H1 (cell line): ENCODE data around the gene GPC4. TPM values are rescaled to one million over a fixed set of nuclear protein-coding genes. Genes with fewer than 3 reads are reported as not detected.

Experiments used
- CTCF ChIA-PET: fragments of 300-600 bp; sonication (Branson Sonifier 250); formaldehyde crosslinking; loops from one replicate; lab custom pipeline; 2021; ENCODE audit not compliant: partially characterized antibody; lab: Charles Lee
- POLR2A ChIA-PET: fragments of 300-600 bp; sonication (Branson Sonifier 250); formaldehyde crosslinking; loops from one replicate; lab custom pipeline; 2021; ENCODE audit warnings: inconsistent platforms; ENCODE audit not compliant: partially characterized antibody; lab: Charles Lee
- DNase-seq, 2 experiments: peaks; one replicate each; pipeline versions ENCODE4 v3.0.0 to v3.0.0-alpha.2; 2010 to 2022; ENCODE audit warnings: low spot score in 2 of 2, low read depth in 1 of 2, mixed read lengths in 1 of 2
- FAIRE-seq: peaks from 2 replicates; lab custom pipeline; 2011; peaks lifted over from hg19 to GRCh38; lab: Jason Lieb, UNC
- H2AFZ ChIP-seq: 2 replicates; pipeline ENCODE4 v1.8.1; 2012; ENCODE audit warnings: low read length, inconsistent platforms
- H2AK5ac ChIP-seq: 2 replicates; pipeline ENCODE4 v1.6.1; 2013; ENCODE audit warnings: low read depth, low read length
- H2BK120ac ChIP-seq: replicated peaks from 2 replicates; pipeline ENCODE3; 2013; ENCODE audit warnings: low read depth, low read length, inconsistent platforms
- H2BK12ac ChIP-seq: 2 replicates; pipeline ENCODE4 v1.6.1; 2013; ENCODE audit warnings: low read depth, low read length
- H2BK15ac ChIP-seq: 2 replicates; pipeline ENCODE4 v1.6.1; 2013; ENCODE audit warnings: low read length
- H2BK20ac ChIP-seq: 2 replicates; pipeline ENCODE4 v1.6.1; 2013; ENCODE audit warnings: low read length
- H2BK5ac ChIP-seq: 2 replicates; pipeline ENCODE4 v1.6.1; 2013; ENCODE audit warnings: low read depth, low read length
- H3K14ac ChIP-seq: 2 replicates; pipeline ENCODE4 v1.6.1; 2013; ENCODE audit warnings: inconsistent platforms; ENCODE audit not compliant: insufficient read length
- H3K18ac ChIP-seq: 2 replicates; pipeline ENCODE4 v1.6.1; 2013; ENCODE audit warnings: low read length; ENCODE audit errors: extremely low read depth
- H3K23ac ChIP-seq: 2 replicates; pipeline ENCODE4 v1.6.1; 2013; ENCODE audit warnings: inconsistent platforms; ENCODE audit not compliant: insufficient read length
- H3K23me2 ChIP-seq: 2 replicates; pipeline ENCODE4 v1.6.1; 2013; ENCODE audit warnings: low read depth, low read length
- H3K27ac ChIP-seq: 2 replicates; pipeline ENCODE4 v1.6.1; 2011; ENCODE audit warnings: low read depth, low read length, inconsistent platforms
- H3K27me3 ChIP-seq, 4 experiments: replicated peaks in 1 of 4; 1 replicate in 1 of 4; 2 replicates in 3 of 4; pipeline versions ENCODE4 v1.6.1 to v1.8.1; 2011 to 2013; ENCODE audit warnings: low read length in 3 of 4, mild to moderate bottlenecking in 3 of 4, inconsistent platforms in 2 of 4, mixed read lengths in 2 of 4, moderate library complexity in 1 of 4; ENCODE audit not compliant: control insufficient read depth in 3 of 4, insufficient read depth in 3 of 4; ENCODE audit errors: extremely low read depth in 1 of 4
- H3K36me3 ChIP-seq, 4 experiments: 2 replicates each; pipeline versions ENCODE4 v1.6.1 to v1.8.1; 2011 to 2013; ENCODE audit warnings: mild to moderate bottlenecking in 4 of 4, low read length in 3 of 4, moderate library complexity in 2 of 4, control low read depth in 1 of 4, inconsistent platforms in 1 of 4; ENCODE audit not compliant: insufficient read depth in 4 of 4, control insufficient read depth in 2 of 4
- H3K4ac ChIP-seq: replicated peaks from 2 replicates; pipeline ENCODE3; 2013; ENCODE audit warnings: low read length, low read depth, mixed read lengths, inconsistent platforms; ENCODE audit not compliant: insufficient read length
- H3K4me1 ChIP-seq, 4 experiments: replicated peaks in 1 of 4; 1 replicate in 1 of 4; 2 replicates in 3 of 4; pipeline versions ENCODE4 v1.6.1 to v1.8.1; 2011 to 2013; ENCODE audit warnings: low read length in 3 of 4, inconsistent platforms in 2 of 4, mixed read lengths in 1 of 4; ENCODE audit not compliant: insufficient read depth in 4 of 4, control insufficient read depth in 3 of 4
- H3K4me2 ChIP-seq, 2 experiments: 2 replicates each; pipeline versions ENCODE4 v1.6.1 to v1.8.1; 2011 to 2013; ENCODE audit warnings: low read depth in 2 of 2, low read length in 2 of 2, control low read depth in 1 of 2, inconsistent platforms in 1 of 2, mild to moderate bottlenecking in 1 of 2; ENCODE audit not compliant: insufficient read depth in 1 of 2
- H3K4me3 ChIP-seq, 4 experiments: fragments of 200-600, 300-600 bp in 1 of 4; sonication (generic), shearing (Covaris generic), sonication (Bioruptor Twin) in 1 of 4; 2 replicates each; pipeline versions ENCODE4 v1.5.1 to v1.8.1; 2011 to 2016; ENCODE audit warnings: low read length in 4 of 4, low read depth in 3 of 4, control low read depth in 2 of 4, inconsistent platforms in 2 of 4, mild to moderate bottlenecking in 2 of 4, mixed read lengths in 1 of 4, moderate library complexity in 1 of 4; ENCODE audit not compliant: insufficient read depth in 2 of 4; ENCODE audit errors: extremely low read depth in 1 of 4
- H3K56ac ChIP-seq: replicated peaks from 2 replicates; pipeline ENCODE3; 2013; ENCODE audit warnings: low read depth, mild to moderate bottlenecking, mixed read lengths, low read length, inconsistent platforms; ENCODE audit not compliant: insufficient read length
- H3K79me1 ChIP-seq: 2 replicates; pipeline ENCODE4 v1.6.1; 2013; ENCODE audit warnings: low read depth, low read length, control low read depth
- H3K79me2 ChIP-seq, 2 experiments: 2 replicates each; pipeline versions ENCODE4 v1.6.1 to v1.8.1; 2012 to 2013; ENCODE audit warnings: low read length in 2 of 2, mild to moderate bottlenecking in 2 of 2, inconsistent platforms in 1 of 2; ENCODE audit not compliant: insufficient read depth in 2 of 2, control insufficient read depth in 1 of 2
- H3K9ac ChIP-seq, 4 experiments: replicated peaks in 1 of 4; 1 replicate in 1 of 4; 2 replicates in 3 of 4; pipeline versions ENCODE4 v1.6.1 to v1.8.1; 2011 to 2013; ENCODE audit warnings: low read depth in 3 of 4, low read length in 3 of 4, control low read depth in 2 of 4, mild to moderate bottlenecking in 2 of 4, moderate library complexity in 2 of 4, inconsistent platforms in 1 of 4; ENCODE audit errors: extremely low read depth in 1 of 4
- H3K9me3 ChIP-seq, 2 experiments: 2 replicates each; pipeline versions ENCODE4 v1.6.1 to v1.8.1; 2012 to 2013; ENCODE audit warnings: mild to moderate bottlenecking in 2 of 2, moderate library complexity in 2 of 2, control low read depth in 1 of 2, inconsistent platforms in 1 of 2, low read depth in 1 of 2, low read length in 1 of 2, mixed read lengths in 1 of 2; ENCODE audit not compliant: insufficient read depth in 2 of 2
- H4K20me1 ChIP-seq, 2 experiments: replicated peaks in 1 of 2; 2 replicates each; pipeline versions ENCODE3 to v1.8.1; 2011 to 2013; ENCODE audit warnings: inconsistent platforms in 2 of 2, low read length in 2 of 2, mild to moderate bottlenecking in 1 of 2; ENCODE audit not compliant: insufficient read depth in 2 of 2, control insufficient read depth in 1 of 2
- H4K5ac ChIP-seq: 2 replicates; pipeline ENCODE4 v1.6.1; 2013; ENCODE audit warnings: low read length, low read depth, mixed read lengths, inconsistent platforms; ENCODE audit not compliant: insufficient read length
- H4K8ac ChIP-seq: 2 replicates; pipeline ENCODE4 v1.8.0; 2013; ENCODE audit warnings: mild to moderate bottlenecking, moderate library complexity, low read length, inconsistent platforms; ENCODE audit not compliant: insufficient read depth; ENCODE audit errors: extremely low read depth
- H4K91ac ChIP-seq: replicated peaks from 2 replicates; pipeline ENCODE3; 2013; ENCODE audit warnings: low read length, mixed read lengths, inconsistent platforms; ENCODE audit not compliant: insufficient read length
- KDM5A ChIP-seq: fragments of 200-600 bp; IDR thresholded peaks from 2 replicates; pipeline ENCODE4 v1.7.1; 2012; ENCODE audit warnings: mild to moderate bottlenecking, low read length, inconsistent platforms, mixed read lengths
- POU5F1 ChIP-seq: IDR thresholded peaks from 2 replicates; pipeline ENCODE4 v1.6.1; 2011; ENCODE audit warnings: low read depth, mild to moderate bottlenecking, low read length, moderate library complexity
- WGBS, 2 experiments: shearing (Covaris generic) in 1 of 2; methylation state at CpG; one replicate each; pipeline versions ENCODE4 v1.1.6 to v1.1.7; 2013 to 2015; ENCODE audit warnings: low lambda C conversion rate in 2 of 2, mixed read lengths in 2 of 2, inconsistent platforms in 1 of 2, low coverage in 1 of 2, missing lambda C conversion rate in 1 of 2; ENCODE audit not compliant: insufficient replicate concordance in 2 of 2, insufficient coverage in 1 of 2, insufficient read length in 1 of 2; ENCODE audit errors: extremely low coverage in 1 of 2, missing lambda C conversion rate in 1 of 2; 5-methylcytosine and 5-hydroxymethylcytosine counted together
- polyA plus RNA-seq, 7 experiments: library from polyadenylated mRNA; depleted of rRNA in 3 of 7; stranded (reverse) in 5 of 7; unstranded in 2 of 7; fragments of >200 nt in 5 of 7; fragments of 200-250 nt in 2 of 7; gene quantifications; 1 replicate in 5 of 7; 2 replicates in 1 of 7; 4 replicates in 1 of 7; pipeline versions ENCODE4 v1.2.1 to v1.2.3, GENCODE V29; 2011 to 2013; ENCODE audit warnings: missing spikeins in 2 of 7, mixed read lengths in 2 of 7
- total RNA-seq: library from RNA; stranded (reverse); fragmentation: NEBNext Ultra II Directional; extraction: Animal tissue kit (Norgen Biotek cat#: 25700); gene quantifications from 2 replicates; pipeline ENCODE4 v1.2.1, GENCODE V29; 2021

GPC4 gene
- total and polyA plus RNA-seq, 2 of the 8 experiments (the other 6 are each of a cell fraction or from before 2014, with no cell fraction given): 46.8 to 230 TPM

- Histone ChIP-seq H2BK5ac (no peak overlapping the region), H3K23me2 (no peaks in the 10 kb centered on the region), H4K8ac (no peak overlapping the region), H3K79me1 (no peaks in the 10 kb centered on the region), H3K14ac (no peak overlapping the region), H2BK15ac (no peak overlapping the region), H3K4me1 (peaks cover 0 to 4% (median 2%) of the 10 kb centered on the region in 4 experiments; a peak in 2 of 7 replicates), H3K4me3 (no peak overlapping the region), H3K56ac (no peak overlapping the region), H3K36me3 (no peaks in the 10 kb centered on the region), H2BK120ac (no peak overlapping the region), H3K23ac (no peak overlapping the region), H3K27me3 (no peaks in the 10 kb centered on the region), H2AFZ (no peak overlapping the region), H3K27ac (no peak overlapping the region), H2BK20ac (no peak overlapping the region), H3K9me3 (no peaks in the 10 kb centered on the region), H4K91ac (no peak overlapping the region), H3K79me2 (peaks cover 4 to 98% of the 10 kb centered on the region in 2 experiments; a peak in 3 of 4 replicates), H4K20me1 (peaks cover 4 to 9% of the 10 kb centered on the region in 2 experiments), H3K4ac (no peak overlapping the region), H2AK5ac (no peak overlapping the region), H3K18ac (no peak overlapping the region), H3K4me2 (no peak overlapping the region), H3K9ac (no peak overlapping the region), H2BK12ac (no peak overlapping the region), H4K5ac (no peak overlapping the region)
- 79% methylated on average over 1 of the region's 1 CpG; no CpG with 5 or more reads in 1 of the 2 experiments for WGBS, 2 experiments
- ChIA-PET CTCF (interaction anchor here (0.7 to 1.1 kb wide), 2 partner anchors 40 to 182 kb away, joined by 3 read pairs; no protein-coding TSS in a partner anchor), POLR2A (interaction anchor here (1.2 kb wide), 1 partner anchor 8 kb away, joined by 3 read pairs; no protein-coding TSS in a partner anchor)
- DNase-seq (no peak), FAIRE-seq (peak; percentile 84)
- TF ChIP-seq KDM5A: no peak
- TF ChIP-seq POU5F1: no peak
Measured at GRCh38 chrX:133365871-133366611, 49.2 kb downstream of the GPC4 start.
